ENCODE results near the gene MED20.

Gene MED20

GRCh38 chr6:41940759-41941279 lies 19.9 kb upstream of the MED20 start:
- peak; percentile 41 for DNase-seq (ENCODE audit: low spot score)

DNA sequence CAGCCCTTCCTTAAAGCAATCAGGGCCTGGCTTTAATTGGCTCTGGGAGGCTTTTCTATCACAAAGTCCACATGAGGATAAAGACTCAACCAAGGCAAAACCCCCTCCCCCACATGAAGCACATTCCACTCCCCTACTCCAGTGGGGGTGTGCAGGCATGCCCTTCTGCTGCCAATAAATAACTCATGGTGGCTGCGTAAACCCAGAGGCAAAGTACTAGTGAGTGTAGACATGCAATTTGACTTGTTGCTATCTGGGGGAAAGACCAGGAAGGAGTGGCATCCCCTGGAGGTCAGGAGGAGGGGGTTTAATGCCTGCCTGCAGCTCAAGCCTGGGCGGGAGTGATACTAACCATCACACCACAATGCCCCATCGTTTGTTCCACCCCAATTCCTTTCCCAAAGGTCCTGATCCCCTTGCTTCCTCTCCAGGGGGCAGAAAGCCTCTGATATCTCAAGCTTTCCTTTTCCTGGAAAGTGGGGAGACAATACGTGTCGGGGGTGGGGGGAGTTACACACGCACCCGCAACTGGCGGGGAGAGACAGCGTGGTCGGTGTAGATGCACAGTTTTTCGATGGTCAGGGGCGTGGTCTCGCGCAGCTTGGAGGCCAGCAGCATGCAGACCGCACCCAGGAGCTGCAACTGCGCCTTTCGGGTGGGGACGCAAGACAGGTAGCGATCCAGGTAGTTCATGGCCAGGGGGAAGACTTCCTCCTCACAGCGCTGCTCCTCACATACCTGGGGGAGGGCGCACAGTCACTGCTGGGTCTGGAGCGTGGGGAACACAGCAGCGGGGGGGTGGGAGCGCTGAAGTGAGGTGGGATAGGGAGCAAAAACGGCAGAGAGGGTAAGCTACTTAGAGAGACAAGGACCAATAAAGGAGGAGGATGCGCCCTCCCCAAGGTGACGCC lies 19.2 kb upstream of the MED20 start:
- DNase-seq (ENCODE audit: low spot score), result no peak

- DNase-seq (ENCODE audit: low spot score), result no peak
Observed at GRCh38 chr6:41939176-41939847, 18.4 kb upstream of the MED20 start.

- DNase-seq (ENCODE audit: low spot score), result no peak
Observed at GRCh38 chr6:41938590-41939175, 17.7 kb upstream of the MED20 start.

- peak; percentile 73 for DNase-seq (ENCODE audit: low spot score)
Observed at GRCh38 chr6:41937861-41938574, 17.1 kb upstream of the MED20 start.

DNA sequence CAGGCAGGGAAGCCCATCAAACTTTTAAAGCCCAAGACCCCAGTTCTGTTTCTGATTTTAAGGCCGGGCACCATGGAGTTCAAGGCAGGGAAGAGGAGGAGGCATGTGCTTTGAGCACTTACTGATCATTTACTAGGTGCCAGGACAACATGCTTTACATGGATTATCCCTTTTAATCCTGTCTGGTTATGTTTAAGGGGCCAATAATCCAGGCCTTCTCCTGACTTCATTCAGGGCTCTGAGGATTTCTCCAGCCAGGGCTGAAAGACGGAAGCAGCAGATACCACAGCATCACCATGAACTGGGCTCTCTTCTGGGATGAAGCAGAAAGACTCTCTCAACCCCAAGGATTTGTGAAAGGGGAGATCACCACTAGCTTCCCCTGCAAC lies 16.5 kb upstream of the MED20 start:
- DNase-seq (ENCODE audit: low spot score), result no peak

DNA sequence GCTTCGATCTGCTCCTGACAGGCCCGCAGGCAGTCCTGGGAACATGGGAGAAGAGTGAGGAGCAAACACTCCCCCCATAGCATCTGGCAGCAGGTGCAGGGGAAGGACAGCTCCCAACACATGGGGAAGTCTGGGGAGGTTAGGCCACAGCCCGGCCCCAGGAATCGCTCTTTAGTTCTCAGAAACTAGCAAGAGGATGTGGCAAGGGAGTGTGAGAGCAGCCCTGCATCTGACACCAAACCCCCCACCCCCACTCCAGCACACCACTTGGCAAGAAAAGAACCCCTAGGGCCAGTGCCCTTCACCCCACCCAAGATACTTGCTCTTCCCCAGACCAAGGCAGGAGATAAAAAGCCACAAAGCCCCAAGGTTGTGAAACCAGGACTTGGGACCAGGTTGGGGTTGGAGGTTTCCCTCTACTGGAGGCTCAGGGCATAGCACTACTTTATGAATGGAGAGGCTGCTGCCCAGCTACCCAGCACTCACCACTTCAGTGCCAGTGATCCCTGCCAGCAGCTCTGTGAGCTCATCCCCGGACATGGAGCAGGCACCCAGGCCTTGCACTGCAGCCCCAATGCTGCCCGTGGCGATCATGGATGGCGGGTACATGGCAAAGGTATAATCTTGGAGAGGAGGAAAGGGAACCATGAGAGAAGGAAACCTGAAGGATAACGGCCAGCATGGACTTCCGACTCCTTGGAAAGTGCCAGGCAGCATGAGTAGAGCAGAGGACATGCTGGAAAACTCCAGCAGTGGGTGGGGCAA lies 15.3 kb upstream of the MED20 start:
- peak; percentile 79 for DNase-seq (ENCODE audit: low spot score)

- no peak for DNase-seq (ENCODE audit: low spot score)
Observed at GRCh38 chr6:41935685-41936072, 14.7 kb upstream of the MED20 start.

- DNase-seq (ENCODE audit: low spot score), result no peak
Observed at GRCh38 chr6:41935193-41935574, 14.2 kb upstream of the MED20 start.

GRCh38 chr6:41934278-41935192 lies 13.6 kb upstream of the MED20 start:
- no peak for DNase-seq (ENCODE audit: low spot score)

DNA sequence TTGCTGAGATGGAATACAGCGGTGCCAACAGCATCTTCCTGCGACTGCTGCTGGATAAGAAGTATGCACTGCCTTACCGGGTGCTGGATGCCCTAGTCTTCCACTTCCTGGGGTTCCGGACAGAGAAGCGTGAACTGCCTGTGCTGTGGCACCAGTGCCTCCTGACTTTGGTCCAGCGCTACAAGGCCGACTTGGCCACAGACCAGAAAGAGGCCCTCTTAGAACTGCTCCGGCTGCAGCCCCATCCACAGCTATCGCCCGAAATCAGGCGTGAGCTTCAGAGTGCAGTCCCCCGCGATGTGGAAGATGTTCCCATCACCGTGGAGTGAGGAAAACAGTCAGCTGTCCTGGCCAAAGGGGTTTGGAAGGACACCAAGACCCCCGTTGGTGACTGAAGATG lies 11.4 kb upstream of the MED20 start:
- no peak for DNase-seq (ENCODE audit: low spot score)

DNA sequence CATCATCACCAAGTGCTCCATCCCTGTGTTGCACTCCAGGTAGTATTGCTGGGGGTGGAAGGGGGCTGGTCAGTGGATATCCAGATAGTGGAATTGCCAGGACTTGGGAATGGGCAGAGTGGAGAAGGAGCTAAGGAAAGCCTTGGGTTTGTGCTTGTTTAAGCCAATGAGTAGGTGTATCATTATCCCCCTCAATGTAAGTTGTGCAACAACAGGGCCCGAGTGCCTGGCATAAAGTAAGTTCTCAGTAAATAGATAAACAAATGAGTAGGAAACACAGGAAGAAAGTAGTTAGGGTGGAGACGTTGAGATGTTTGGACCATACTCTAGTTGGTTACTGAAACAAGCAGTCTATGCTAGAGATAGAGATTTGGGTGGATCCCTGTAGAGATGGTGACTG lies 10.9 kb upstream of the MED20 start:
- DNase-seq (ENCODE audit: low spot score), result no peak

GRCh38 chr6:41929924-41930323 lies 9.0 kb upstream of the MED20 start:
- DNase-seq (ENCODE audit: low spot score), result no peak

DNA sequence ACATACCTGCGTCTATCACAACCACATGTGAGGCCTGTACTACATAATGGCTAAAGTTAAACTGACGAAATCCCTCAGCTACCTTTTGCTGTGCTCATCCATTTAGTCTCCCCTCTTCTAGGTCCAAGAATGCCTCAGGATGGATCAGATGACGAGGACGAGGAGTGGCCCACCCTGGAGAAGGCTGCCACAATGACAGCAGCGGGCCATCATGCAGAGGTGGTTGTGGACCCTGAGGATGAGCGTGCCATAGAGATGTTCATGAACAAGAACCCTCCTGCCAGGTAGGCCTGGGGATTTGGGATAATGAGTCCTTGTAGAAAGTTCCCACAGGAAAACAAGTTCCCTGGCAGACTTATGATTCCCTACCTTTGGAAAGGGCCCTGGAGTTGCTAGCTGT lies 6.3 kb upstream of the MED20 start:
- no peak for DNase-seq (ENCODE audit: low spot score)

DNA sequence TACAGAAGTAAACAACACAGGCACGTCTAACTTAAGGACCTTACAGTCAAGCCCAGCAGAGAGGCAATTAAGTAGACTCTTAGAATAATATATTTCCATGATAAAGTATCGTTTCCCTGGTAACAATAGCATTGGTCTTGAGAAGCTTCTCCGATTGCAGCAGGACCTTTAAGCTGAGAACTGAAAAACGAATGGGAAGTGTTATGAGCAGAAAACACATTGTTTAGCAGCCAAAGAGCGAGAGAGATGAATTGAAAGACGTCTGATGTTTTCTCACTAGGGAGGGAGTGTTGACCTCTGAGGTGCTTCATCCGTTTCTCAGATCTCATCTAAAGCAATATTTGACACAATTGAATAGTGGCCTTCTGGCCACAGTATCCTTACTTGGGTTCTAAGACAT lies 1.2 kb upstream of the MED20 start:
- DNase-seq (ENCODE audit: low spot score), result no peak

- DNase-seq (ENCODE audit: low spot score), result no peak
Observed at GRCh38 chr6:41921712-41921998, 716 bp upstream of the MED20 start.

GRCh38 chr6:41917528-41917927 lies 3.4 kb downstream of the MED20 start:
- DNase-seq (ENCODE audit: low spot score), result no peak

DNA sequence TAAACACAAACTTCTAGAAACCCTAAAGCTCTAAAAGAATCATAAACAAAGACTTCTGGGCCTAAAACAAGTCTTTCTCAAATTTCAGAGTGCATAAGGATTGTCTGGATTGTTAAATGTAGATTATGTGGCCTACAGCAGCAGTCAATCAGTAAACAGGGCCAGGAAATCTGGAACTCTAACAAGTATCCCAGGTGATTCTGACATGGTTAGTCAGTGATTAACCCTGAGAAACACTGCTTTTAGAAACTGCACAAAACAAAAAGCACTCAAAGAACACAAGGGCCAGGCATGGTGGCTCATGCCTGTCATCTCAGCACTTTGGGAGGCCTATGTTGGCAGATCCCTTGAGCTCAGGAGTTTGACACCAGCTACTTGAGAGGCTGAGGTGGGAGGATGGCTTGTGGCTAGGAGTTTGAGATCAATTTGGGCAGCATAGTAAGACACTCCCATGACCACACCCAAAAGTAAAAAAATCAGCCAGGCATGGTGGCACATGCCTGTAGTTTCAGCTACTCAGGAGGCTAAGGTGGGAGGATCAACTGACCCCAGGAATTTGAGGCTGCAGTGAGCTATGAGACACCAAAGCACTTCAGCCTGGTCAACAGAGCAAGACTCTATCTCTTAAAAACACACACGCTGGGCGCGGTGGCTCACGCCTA lies 5.9 kb downstream of the MED20 start:
- DNase-seq (ENCODE audit: low spot score), result no peak

GRCh38 chr6:41914343-41914742 lies 6.6 kb downstream of the MED20 start:
- DNase-seq (ENCODE audit: low spot score), result no peak

- DNase-seq (ENCODE audit: low spot score), result no peak
Observed at GRCh38 chr6:41909727-41910126, 11.2 kb downstream of the MED20 start.

Data from CD4-positive, alpha-beta T cell treated with Interleukin-6 at 100 ng/mL for 8 hours (primary cell).